NB4 (cell line): ENCODE data around the gene KIAA0319L.

Experiments used
- DNase-seq: peaks from one replicate; pipeline ENCODE4 v3.0.0; 2010; ENCODE audit warnings: low read depth
- H3K4me3 ChIP-seq: one replicate; pipeline ENCODE4 v1.5.1; 2011; ENCODE audit warnings: mild to moderate bottlenecking, low read depth, low read length, moderate library complexity
- MYC ChIP-seq: IDR thresholded peaks from 2 replicates; pipeline ENCODE4 v1.6.1; 2011; ENCODE audit warnings: low read depth, low read length
- POLR2A ChIP-seq: IDR thresholded peaks from 2 replicates; pipeline ENCODE4 v1.6.1; 2011; ENCODE audit warnings: mild to moderate bottlenecking; ENCODE audit not compliant: insufficient read length; ENCODE audit errors: extremely low read depth
- TF ChIP-seq, protein P1 (sequence below): IDR thresholded peaks from one replicate; pipeline ENCODE4 v1.5.1; 2012; ENCODE audit warnings: low read depth, low read length
- TF ChIP-seq, protein P2 (sequence below): IDR thresholded peaks from 2 replicates; pipeline ENCODE4 v1.6.1; 2011; ENCODE audit warnings: low read depth, low read length

KIAA0319L gene

DNA sequence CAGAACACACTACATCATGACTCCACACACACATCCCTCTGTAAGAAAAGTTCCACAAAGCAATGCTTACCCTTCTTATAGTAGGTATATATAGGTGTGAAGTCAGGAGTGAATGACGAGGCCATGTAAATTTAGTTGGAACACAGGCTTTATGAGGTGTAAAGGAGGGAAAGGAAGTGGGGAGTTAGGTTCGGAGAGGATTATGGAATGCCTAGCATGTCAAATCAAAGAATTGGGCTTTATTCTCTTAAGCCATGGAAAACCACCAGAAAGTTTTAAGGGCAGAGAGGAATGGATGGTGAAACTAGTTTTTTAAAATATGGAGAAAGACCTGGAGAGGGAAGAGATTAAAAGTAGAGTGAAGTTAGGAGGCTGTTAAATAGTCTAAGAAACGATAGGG lies 42.2 kb upstream of the KIAA0319L start:
- DNase-seq: no peak
- TF ChIP-seq MYC (no peak), POLR2A (no peak)
- TF ChIP-seq, protein P1, sequence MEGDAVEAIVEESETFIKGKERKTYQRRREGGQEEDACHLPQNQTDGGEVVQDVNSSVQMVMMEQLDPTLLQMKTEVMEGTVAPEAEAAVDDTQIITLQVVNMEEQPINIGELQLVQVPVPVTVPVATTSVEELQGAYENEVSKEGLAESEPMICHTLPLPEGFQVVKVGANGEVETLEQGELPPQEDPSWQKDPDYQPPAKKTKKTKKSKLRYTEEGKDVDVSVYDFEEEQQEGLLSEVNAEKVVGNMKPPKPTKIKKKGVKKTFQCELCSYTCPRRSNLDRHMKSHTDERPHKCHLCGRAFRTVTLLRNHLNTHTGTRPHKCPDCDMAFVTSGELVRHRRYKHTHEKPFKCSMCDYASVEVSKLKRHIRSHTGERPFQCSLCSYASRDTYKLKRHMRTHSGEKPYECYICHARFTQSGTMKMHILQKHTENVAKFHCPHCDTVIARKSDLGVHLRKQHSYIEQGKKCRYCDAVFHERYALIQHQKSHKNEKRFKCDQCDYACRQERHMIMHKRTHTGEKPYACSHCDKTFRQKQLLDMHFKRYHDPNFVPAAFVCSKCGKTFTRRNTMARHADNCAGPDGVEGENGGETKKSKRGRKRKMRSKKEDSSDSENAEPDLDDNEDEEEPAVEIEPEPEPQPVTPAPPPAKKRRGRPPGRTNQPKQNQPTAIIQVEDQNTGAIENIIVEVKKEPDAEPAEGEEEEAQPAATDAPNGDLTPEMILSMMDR: no peak
- TF ChIP-seq, protein P2, sequence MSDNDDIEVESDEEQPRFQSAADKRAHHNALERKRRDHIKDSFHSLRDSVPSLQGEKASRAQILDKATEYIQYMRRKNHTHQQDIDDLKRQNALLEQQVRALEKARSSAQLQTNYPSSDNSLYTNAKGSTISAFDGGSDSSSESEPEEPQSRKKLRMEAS: no peak
- no peak overlapping the region for H3K4me3 ChIP-seq

DNA sequence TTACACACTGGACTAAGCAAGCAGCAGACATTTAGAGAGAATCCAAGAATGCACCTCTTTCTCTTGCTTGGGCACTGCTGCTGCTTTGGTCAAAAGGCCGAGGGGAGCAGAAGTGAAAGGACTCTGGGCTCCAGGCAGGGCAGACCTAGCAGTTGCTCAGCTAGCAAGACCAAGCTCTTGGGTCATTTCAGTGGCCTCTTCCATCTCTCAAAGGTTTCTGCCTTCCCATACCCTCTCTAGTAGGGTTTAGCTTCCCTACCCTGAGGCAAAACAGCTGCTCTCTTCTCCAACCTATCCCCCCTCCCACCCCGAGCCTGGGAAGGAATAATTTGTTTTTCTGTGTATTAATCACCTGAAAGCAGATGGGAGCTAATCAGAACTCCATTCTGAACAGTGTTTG lies 41.7 kb upstream of the KIAA0319L start:
- no peak for DNase-seq
- H3K4me3 ChIP-seq: no peak overlapping the region
- TF ChIP-seq, protein P2: no peak
- TF ChIP-seq, protein P1: no peak
- TF ChIP-seq POLR2A: no peak
- TF ChIP-seq MYC: no peak

DNA sequence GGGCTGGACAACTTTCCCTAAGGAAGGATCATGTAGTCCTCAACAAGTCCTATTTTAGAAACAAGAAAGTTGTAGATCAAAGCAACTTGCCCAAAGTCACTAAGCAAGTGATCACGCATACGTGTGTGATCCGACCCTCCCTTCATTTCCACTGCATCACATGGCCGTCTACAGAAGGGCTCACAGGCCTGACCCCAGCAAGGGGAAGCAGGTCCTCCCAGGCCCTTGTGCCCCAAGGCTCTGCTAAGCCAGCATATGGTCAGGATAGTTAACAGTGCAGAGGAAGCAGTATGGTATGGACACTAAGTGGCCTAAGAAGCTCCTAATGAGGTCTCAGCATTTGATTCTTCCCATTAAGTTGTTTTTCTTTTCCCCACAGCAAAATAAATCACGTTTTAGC lies 40.7 kb upstream of the KIAA0319L start:
- TF ChIP-seq, protein P1: no peak
- no peak for DNase-seq
- H3K4me3 ChIP-seq: no peak overlapping the region

DNA sequence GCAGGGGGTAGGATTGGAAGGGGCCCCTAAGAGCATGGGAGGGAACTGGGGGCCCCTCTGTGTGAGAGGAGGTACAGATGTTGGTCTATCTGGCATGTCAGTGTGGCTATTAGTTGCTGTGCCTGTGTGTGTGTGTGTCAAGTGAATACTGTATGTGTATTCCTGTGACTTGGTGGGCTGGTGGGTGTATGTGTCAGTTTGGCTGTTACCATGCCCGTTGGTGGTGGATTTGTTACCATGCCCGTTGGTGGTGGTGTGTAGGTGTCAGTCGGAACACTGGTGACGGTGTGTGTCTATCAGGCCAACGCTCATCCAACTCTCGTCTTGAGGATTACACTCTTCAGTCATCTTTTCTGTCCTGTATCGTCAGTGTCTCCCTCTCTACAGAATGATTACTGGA lies 38.5 kb upstream of the KIAA0319L start:
- no peak for DNase-seq
- no peak for TF ChIP-seq MYC
- TF ChIP-seq, protein P2: no peak
- TF ChIP-seq, protein P1: no peak
- no peak for TF ChIP-seq POLR2A
- no peak overlapping the region for H3K4me3 ChIP-seq

DNA sequence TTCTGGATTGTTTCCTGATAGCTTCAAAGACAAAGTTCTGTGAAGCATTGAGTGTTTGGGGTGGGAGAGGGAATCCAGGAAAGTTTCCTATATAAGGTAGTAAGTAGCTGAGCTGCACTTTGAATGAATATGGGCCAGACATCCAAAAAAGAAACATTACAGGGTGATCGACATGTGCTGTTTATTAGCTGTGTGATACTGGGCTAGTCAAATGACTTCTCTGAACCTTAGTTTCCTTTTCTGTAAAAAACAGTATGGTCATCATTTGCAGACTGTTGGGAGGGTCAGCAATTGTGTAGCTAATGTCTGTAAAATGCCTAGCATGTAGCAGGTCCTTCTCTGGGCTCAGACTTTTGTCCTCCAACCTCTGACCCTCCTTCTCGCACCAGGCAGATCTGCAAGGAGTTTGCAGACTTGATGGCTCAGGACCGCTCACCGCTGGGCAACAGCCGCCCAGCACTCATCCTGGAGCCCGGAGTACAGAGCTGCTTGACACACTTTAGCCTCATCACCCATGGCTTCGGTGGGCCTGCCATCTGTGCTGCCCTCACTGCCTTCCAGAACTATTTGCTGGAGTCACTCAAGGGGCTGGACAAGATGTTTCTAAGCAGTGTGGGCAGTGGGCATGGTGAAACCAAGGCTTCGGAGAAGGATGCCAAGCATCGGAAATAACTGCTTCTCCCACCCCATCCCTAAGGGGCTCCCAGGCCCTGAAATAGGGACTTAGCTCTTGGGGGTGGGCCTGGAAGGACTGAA lies 37.0 kb upstream of the KIAA0319L start:
- DNase-seq: no peak
- TF ChIP-seq MYC (no peak), POLR2A (no peak)
- TF ChIP-seq, protein P1: no peak
- TF ChIP-seq, protein P2: no peak
- H3K4me3 ChIP-seq: no peak overlapping the region
